Smooth muscle cell (in vitro differentiated cells): ENCODE measurements around the gene ZNF844. TPM values are rescaled to one million over a fixed set of nuclear protein-coding genes. Genes with fewer than 3 reads are reported as not detected.
"Not testable (repeated sequence)": the region's sequence is repeated elsewhere in the genome, so short reads cannot be mapped to it uniquely, and the experiment has no call there.

Experiments
- DNase-seq: peaks from one replicate; lab custom pipeline; 2025; ENCODE audit not compliant: unreplicated experiment; lab: John Stamatoyannopoulos, UW
- H2AFZ ChIP-seq: fragments of 200-600 bp; sonication (generic); 2 replicates; pipeline ENCODE4 v1.6.0; 2016; ENCODE audit warnings: antibody characterized with exemption, low read depth, mild to moderate bottlenecking
- H3F3A ChIP-seq: fragments of 200-600 bp; sonication (generic); 2 replicates; pipeline ENCODE4 v1.6.0; 2017; ENCODE audit warnings: antibody characterized with exemption, low read depth
- H3K27ac ChIP-seq: fragments of 200-600 bp; sonication (generic); 2 replicates; pipeline ENCODE4 v1.5.1; 2016; ENCODE audit warnings: low read depth, mild to moderate bottlenecking
- H3K27me3 ChIP-seq: fragments of 200-600 bp; sonication (generic); 2 replicates; pipeline ENCODE4 v1.6.1; 2016; ENCODE audit warnings: low read depth, mild to moderate bottlenecking
- H3K36me3 ChIP-seq: fragments of 200-600 bp; sonication (generic); 2 replicates; pipeline ENCODE4 v1.5.1; 2016; ENCODE audit warnings: low read depth
- H3K4me1 ChIP-seq: fragments of 200-600 bp; sonication (generic); 2 replicates; pipeline ENCODE4 v1.5.1; 2016; ENCODE audit warnings: low read depth
- H3K4me2 ChIP-seq: fragments of 200-600 bp; sonication (generic); 2 replicates; pipeline ENCODE4 v1.6.0; 2016; ENCODE audit warnings: mild to moderate bottlenecking
- H3K4me3 ChIP-seq: fragments of 200-600 bp; sonication (generic); 2 replicates; pipeline ENCODE4 v1.5.1; 2016; ENCODE audit warnings: mild to moderate bottlenecking
- H3K79me2 ChIP-seq: fragments of 200-600 bp; sonication (generic); 2 replicates; pipeline ENCODE4 v1.6.0; 2016; ENCODE audit warnings: low read depth, mild to moderate bottlenecking
- H3K9ac ChIP-seq: fragments of 200-600 bp; sonication (generic); 2 replicates; pipeline ENCODE4 v1.6.0; 2016; ENCODE audit warnings: low read depth
- H3K9me3 ChIP-seq: fragments of 200-600 bp; sonication (generic); replicated peaks from 2 replicates; pipeline ENCODE4 v1.5.1; 2016; ENCODE audit warnings: low read depth
- H4K20me1 ChIP-seq: fragments of 200-600 bp; sonication (generic); 2 replicates; pipeline ENCODE4 v1.6.0; 2016; ENCODE audit warnings: low read depth
- WGBS: methylation state at CpG from one replicate; pipeline ENCODE4 v1.1.7; 2016; ENCODE audit warnings: low lambda C conversion rate; 5-methylcytosine and 5-hydroxymethylcytosine counted together
- polyA plus RNA-seq: library from polyadenylated mRNA; unstranded; fragments of >200 nt; fragmentation: Nextera tagmentation; extraction: Ambion mirVana; gene quantifications from 2 replicates; pipeline ENCODE4 v1.2.1, GENCODE V29; 2016
- total RNA-seq: library from RNA; depleted of rRNA; stranded (reverse); fragments of >200 nt; gene quantifications from 2 replicates; pipeline ENCODE4 v1.2.3, GENCODE V29; 2014
- TF ChIP-seq, protein P1 (sequence below): fragments of 200-600 bp; sonication (generic); IDR thresholded peaks from 2 replicates; pipeline ENCODE4 v1.5.1; 2017; ENCODE audit warnings: borderline replicate concordance, mild to moderate bottlenecking, antibody characterized with exemption; ENCODE audit not compliant: insufficient read depth, poor library complexity, severe bottlenecking

The ZNF844 gene
- total and polyA plus RNA-seq, 2 experiments from 2014 or later = 1.9 to 4.4 TPM

DNA sequence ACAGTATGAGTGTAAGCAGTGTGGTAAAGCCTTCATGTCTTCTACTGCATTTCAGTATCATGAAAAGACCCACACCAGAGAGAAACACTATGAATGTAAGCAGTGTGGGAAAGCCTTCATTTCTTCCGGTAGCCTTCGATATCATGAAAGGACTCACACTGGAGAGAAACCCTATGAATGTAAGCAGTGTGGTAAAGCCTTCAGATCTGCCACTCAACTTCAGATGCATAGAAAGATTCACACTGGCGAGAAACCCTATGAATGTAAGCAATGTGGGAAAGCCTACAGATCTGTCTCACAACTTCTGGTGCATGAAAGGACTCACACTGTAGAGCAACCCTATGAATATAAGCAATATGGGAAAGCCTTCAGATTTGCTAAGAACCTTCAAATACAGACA is 12.8 kb downstream of the ZNF844 start:
- Histone ChIP-seq H3K79me2 (no peaks in the 10 kb centered on the region), H3K4me3 (peak overlapping the region; percentile 27), H3K27me3 (no peaks in the 10 kb centered on the region), H3F3A (peaks cover 7% of the 10 kb centered on the region), H3K9ac (no peak overlapping the region), H4K20me1 (no peaks in the 10 kb centered on the region), H3K4me1 (no peaks in the 10 kb centered on the region), H3K36me3 (peaks cover 65% of the 10 kb centered on the region), H3K27ac (no peak overlapping the region), H2AFZ (no peak overlapping the region), H3K4me2 (no peak overlapping the region), H3K9me3 (peaks cover 88% of the 10 kb centered on the region)
- no peak for DNase-seq
- TF ChIP-seq, protein P1, sequence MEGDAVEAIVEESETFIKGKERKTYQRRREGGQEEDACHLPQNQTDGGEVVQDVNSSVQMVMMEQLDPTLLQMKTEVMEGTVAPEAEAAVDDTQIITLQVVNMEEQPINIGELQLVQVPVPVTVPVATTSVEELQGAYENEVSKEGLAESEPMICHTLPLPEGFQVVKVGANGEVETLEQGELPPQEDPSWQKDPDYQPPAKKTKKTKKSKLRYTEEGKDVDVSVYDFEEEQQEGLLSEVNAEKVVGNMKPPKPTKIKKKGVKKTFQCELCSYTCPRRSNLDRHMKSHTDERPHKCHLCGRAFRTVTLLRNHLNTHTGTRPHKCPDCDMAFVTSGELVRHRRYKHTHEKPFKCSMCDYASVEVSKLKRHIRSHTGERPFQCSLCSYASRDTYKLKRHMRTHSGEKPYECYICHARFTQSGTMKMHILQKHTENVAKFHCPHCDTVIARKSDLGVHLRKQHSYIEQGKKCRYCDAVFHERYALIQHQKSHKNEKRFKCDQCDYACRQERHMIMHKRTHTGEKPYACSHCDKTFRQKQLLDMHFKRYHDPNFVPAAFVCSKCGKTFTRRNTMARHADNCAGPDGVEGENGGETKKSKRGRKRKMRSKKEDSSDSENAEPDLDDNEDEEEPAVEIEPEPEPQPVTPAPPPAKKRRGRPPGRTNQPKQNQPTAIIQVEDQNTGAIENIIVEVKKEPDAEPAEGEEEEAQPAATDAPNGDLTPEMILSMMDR = no peak
- 98% methylated on average over 3 of the region's 3 CpGs for WGBS

DNA sequence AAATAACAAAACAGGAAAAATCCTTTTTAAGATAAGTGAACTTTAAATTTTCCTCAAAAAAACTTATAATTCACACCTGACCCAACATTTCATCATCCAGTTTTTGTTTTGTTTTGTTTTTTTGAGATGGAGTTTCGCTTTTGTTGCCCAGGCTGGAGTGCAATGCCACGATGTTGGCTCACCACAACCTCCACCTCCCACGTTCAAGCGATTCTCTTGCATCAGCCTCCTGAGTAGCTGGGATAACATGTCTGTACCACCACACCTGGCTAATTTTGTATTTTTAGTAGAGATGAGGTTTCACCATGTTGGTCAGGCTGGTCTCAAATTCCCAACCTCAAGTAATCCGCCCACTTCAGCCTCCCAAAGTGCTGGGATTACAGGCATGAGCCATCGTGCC is 18.8 kb downstream of the ZNF844 start:
- 94% methylated on average over 6 of the region's 6 CpGs for WGBS
- H3K27me3 ChIP-seq, H3K4me3 ChIP-seq, H3K4me2 ChIP-seq, H3K27ac ChIP-seq, H2AFZ ChIP-seq, H3K36me3 ChIP-seq, H3F3A ChIP-seq, H3K79me2 ChIP-seq, H3K4me1 ChIP-seq, DNase-seq, H3K9ac ChIP-seq, H4K20me1 ChIP-seq: not testable (repeated sequence)
- peaks cover 30% of the 10 kb centered on the region for H3K9me3 ChIP-seq

DNA sequence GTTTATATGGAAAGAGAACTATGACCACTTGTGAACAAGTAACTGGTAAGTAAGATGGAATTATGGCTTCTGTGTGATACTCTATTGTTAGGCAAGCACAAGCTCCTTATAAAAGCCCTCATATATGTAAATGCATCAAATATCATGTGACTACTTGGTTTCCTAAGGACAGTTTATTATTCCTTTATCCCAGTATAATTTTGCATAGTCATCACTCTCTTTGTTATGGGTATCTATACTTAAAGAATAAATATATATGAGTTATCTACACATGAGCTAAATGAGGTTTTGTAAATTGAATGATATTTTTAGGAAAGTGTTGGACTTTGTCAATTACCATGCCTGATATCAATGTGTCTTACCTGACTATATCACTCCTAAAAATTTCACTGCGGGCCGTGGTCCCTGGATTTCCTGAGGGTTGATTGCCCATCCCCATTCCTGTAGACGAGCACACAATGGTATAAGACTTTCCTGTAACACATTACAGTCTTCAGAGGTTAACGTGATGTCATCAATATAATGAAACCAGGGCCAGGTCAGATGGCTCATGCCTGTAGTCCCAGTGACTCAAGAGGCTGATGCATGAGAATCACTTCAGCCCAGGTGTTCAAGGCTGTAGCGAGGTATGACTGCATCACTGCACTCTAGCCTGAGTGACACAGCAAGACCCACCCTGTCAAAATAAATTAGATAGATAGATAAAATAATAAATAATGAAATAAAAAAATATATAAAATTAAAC is 20.7 kb downstream of the ZNF844 start:
- TF ChIP-seq, protein P1 = no peak
- no peak for DNase-seq
- 98% methylated on average over 5 of the region's 5 CpGs for WGBS
- no peak overlapping the region for H2AFZ ChIP-seq
- H3F3A ChIP-seq = no peaks in the 10 kb centered on the region
- H3K9me3 ChIP-seq = peaks cover 12% of the 10 kb centered on the region
- no peak overlapping the region for H3K27ac ChIP-seq
- no peak overlapping the region for H3K9ac ChIP-seq
- no peaks in the 10 kb centered on the region for H3K4me1 ChIP-seq
- H3K27me3 ChIP-seq = no peaks in the 10 kb centered on the region
- no peak overlapping the region for H3K4me3 ChIP-seq
- H4K20me1 ChIP-seq = no peaks in the 10 kb centered on the region
- no peaks in the 10 kb centered on the region for H3K36me3 ChIP-seq
- H3K4me2 ChIP-seq = no peak overlapping the region
- H3K79me2 ChIP-seq = no peaks in the 10 kb centered on the region

DNA sequence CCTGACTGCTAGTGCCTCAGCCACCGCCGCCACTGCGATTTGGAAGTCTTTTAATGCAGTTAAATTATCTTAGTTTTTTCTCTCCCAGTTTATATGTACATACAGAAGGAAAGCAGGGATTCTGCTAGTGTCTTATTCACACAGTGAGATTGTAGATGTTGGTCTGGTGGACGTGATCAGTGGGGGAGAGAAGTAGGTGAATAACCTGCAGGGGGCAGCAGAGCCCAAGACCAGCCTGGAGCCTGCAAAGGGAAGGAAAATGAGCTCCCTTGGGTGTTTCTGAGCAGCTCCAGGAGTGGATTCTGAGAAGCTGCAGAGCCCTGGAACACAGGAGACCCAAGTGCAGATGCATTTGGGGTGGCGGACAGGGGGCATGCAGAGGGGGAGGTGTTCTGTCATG is 26.3 kb downstream of the ZNF844 start:
- DNase-seq = peak; percentile 2
- Histone ChIP-seq H3K27ac (no peak overlapping the region), H3K4me1 (peaks cover 4% of the 10 kb centered on the region), H3F3A (no peaks in the 10 kb centered on the region), H3K4me2 (no peak overlapping the region), H4K20me1 (no peaks in the 10 kb centered on the region), H3K4me3 (no peak overlapping the region), H3K9me3 (no peaks in the 10 kb centered on the region), H3K27me3 (no peaks in the 10 kb centered on the region), H3K79me2 (peaks cover 17% of the 10 kb centered on the region), H3K9ac (no peak overlapping the region), H3K36me3 (no peaks in the 10 kb centered on the region), H2AFZ (no peak overlapping the region)
- TF ChIP-seq, protein P1 = peak; percentile 59
- WGBS = 66% methylated on average over 5 of the region's 5 CpGs
